ENCODE measurements around the gene MAIP1.

DNA sequence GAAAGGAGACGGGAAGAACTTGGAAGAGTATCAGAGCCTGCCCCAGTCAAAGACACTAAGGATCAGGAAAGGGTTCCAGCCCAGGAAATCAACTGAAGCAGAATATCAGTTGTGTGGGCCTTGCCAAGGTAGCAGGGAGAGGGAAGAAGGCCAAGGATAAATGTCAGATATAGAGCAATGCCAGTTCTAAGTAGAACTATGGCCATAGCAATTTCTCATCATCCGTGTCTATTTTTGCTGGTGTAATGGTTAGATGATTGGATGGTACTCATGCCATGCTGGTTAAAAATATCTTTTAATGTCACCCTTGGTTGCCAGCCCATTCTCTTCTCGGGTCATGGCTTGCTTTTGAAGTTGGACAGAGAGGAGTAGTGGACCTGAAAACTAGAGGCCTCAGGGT lies 41.9 kb downstream of the MAIP1 start:
- TF ChIP-seq POLR2AphosphoS5 (IDR thresholded peaks at IDR 0.05) (no peak), POLR2A (IDR thresholded peaks at IDR 0.05; ENCODE audit: low read depth) (no peak), CTCF (IDR thresholded peaks at IDR 0.05) (no peak), EP300 (IDR thresholded peaks at IDR 0.05) (no peak)

Measured in esophagus muscularis mucosa (tissue), 4 donors.